Endodermal cell (in vitro differentiated cells): ENCODE data around the gene PMM2. TPM values are rescaled to one million over a fixed set of nuclear protein-coding genes. Genes with fewer than 3 reads are reported as not detected.

ENCODE experiments used
- DNase-seq: peaks from one replicate; pipeline ENCODE4 v3.0.0-alpha.2; 2017
- H3K27ac ChIP-seq: 2 replicates; pipeline ENCODE4 v1.5.1; 2013; ENCODE audit warnings: mild to moderate bottlenecking, low read depth, low read length, moderate library complexity
- H3K27me3 ChIP-seq: 2 replicates; pipeline ENCODE4 v1.6.1; 2013; ENCODE audit warnings: mild to moderate bottlenecking, low read length, moderate library complexity; ENCODE audit not compliant: insufficient read depth, control insufficient read depth, poor library complexity, severe bottlenecking
- H3K36me3 ChIP-seq: 2 replicates; pipeline ENCODE4 v1.7.0; 2013; ENCODE audit warnings: mild to moderate bottlenecking, low read length, moderate library complexity; ENCODE audit not compliant: control insufficient read depth, insufficient read depth
- H3K4me1 ChIP-seq: one replicate; pipeline ENCODE4 v1.7.0; 2013; ENCODE audit warnings: low read length; ENCODE audit not compliant: control insufficient read depth, insufficient read depth
- H3K4me3 ChIP-seq: 2 replicates; pipeline ENCODE4 v1.5.1; 2013; ENCODE audit warnings: mild to moderate bottlenecking, low read length, moderate library complexity
- H3K9ac ChIP-seq: 2 replicates; pipeline ENCODE4 v1.6.1; 2013; ENCODE audit warnings: mild to moderate bottlenecking, low read length, moderate library complexity; ENCODE audit not compliant: poor library complexity, severe bottlenecking; ENCODE audit errors: extremely low read depth
- H3K9me3 ChIP-seq: 2 replicates; pipeline ENCODE4 v1.6.1; 2013; ENCODE audit warnings: mild to moderate bottlenecking, low read length, moderate library complexity; ENCODE audit not compliant: control insufficient read depth
- H3K27ac Mint-ChIP-seq: 2 replicates; pipeline ENCODE4 v1.8.0; 2020; ENCODE audit warnings: mixed read lengths
- H3K27me3 Mint-ChIP-seq: 2 replicates; pipeline ENCODE4 v1.8.0; 2021; ENCODE audit warnings: mild to moderate bottlenecking, mixed read lengths; ENCODE audit not compliant: insufficient read depth
- H3K36me3 Mint-ChIP-seq: 2 replicates; pipeline ENCODE4 v1.8.0; 2020; ENCODE audit warnings: low read depth, mixed read lengths
- H3K4me1 Mint-ChIP-seq: 2 replicates; pipeline ENCODE4 v1.8.0; 2020; ENCODE audit warnings: mixed read lengths
- H3K4me3 Mint-ChIP-seq: 2 replicates; pipeline ENCODE4 v1.8.0; 2020; ENCODE audit warnings: mild to moderate bottlenecking, moderate library complexity, mixed read lengths
- H3K9me3 Mint-ChIP-seq: 2 replicates; pipeline ENCODE4 v1.8.0; 2020; ENCODE audit warnings: mild to moderate bottlenecking, mixed read lengths
- CTCF ChIP-seq: fragments of 200-600 bp; sonication (generic); conservative IDR thresholded peaks from 2 replicates; pipeline ENCODE4 v1.5.0; 2021; ENCODE audit warnings: antibody characterized with exemption, mild to moderate bottlenecking
- WGBS, 2 experiments: methylation state at CpG; one replicate each; pipeline versions ENCODE4 v1.1.5 to v1.1.7; 2013; ENCODE audit warnings: missing lambda C conversion rate in 2 of 2, mixed read lengths in 1 of 2; ENCODE audit not compliant: insufficient coverage in 1 of 2, insufficient read length in 1 of 2; 5-methylcytosine and 5-hydroxymethylcytosine counted together
- total RNA-seq, 2 donors: library from RNA; stranded (reverse); fragmentation: NEBNext Ultra II Directional in 1 of 2; extraction: Animal tissue kit (Norgen Biotek cat#: 25700) in 1 of 2; gene quantifications; 2 replicates in 1 of 2; 3 replicates in 1 of 2; pipeline ENCODE4 v1.2.1, GENCODE V29; 2021

Gene PMM2
- total RNA-seq, 2 donors from 2014 or later: 47.6 to 48.2 TPM

- H3K36me3 ChIP-seq: peaks cover 93% of the 10 kb centered on the region
- no peaks in the 10 kb centered on the region for H3K9me3 Mint-ChIP-seq
- H3K27me3 ChIP-seq: no peaks in the 10 kb centered on the region
- H3K9me3 ChIP-seq: no peaks in the 10 kb centered on the region
- H3K4me1 Mint-ChIP-seq: no peaks in the 10 kb centered on the region
- WGBS, 2 experiments: 91 to 100% methylated on average over 6 to 11 of the region's 11 CpGs
- H3K4me1 ChIP-seq: no peaks in the 10 kb centered on the region
- H3K27me3 Mint-ChIP-seq: no peaks in the 10 kb centered on the region
- no peak overlapping the region for H3K4me3 Mint-ChIP-seq
- H3K36me3 Mint-ChIP-seq: peaks cover 78% of the 10 kb centered on the region
- no peak overlapping the region for H3K27ac Mint-ChIP-seq
- no peak for TF ChIP-seq CTCF
- H3K27ac ChIP-seq: no peak overlapping the region
- H3K9ac ChIP-seq: no peak overlapping the region
- no peak for DNase-seq
- no peak overlapping the region for H3K4me3 ChIP-seq
These were observed 11.1 kb downstream of the PMM2 start for GRCh38 chr16:8808613-8809353.

GRCh38 chr16:8812162-8812843 is 14.7 kb downstream of the PMM2 start:
- Mint-ChIP-seq H3K9me3 (no peaks in the 10 kb centered on the region), H3K27ac (no peak overlapping the region), H3K4me1 (no peaks in the 10 kb centered on the region), H3K36me3 (peaks cover 81% of the 10 kb centered on the region), H3K27me3 (no peaks in the 10 kb centered on the region), H3K4me3 (no peak overlapping the region)
- H3K9me3 ChIP-seq: no peaks in the 10 kb centered on the region
- 86 to 92% methylated on average over 8 to 12 of the region's 12 CpGs for WGBS, 2 experiments
- no peaks in the 10 kb centered on the region for H3K27me3 ChIP-seq
- H3K4me1 ChIP-seq: no peaks in the 10 kb centered on the region
- H3K27ac ChIP-seq: no peak overlapping the region
- DNase-seq: no peak
- H3K4me3 ChIP-seq: no peak overlapping the region
- TF ChIP-seq CTCF: no peak
- no peak overlapping the region for H3K9ac ChIP-seq
- peaks cover 93% of the 10 kb centered on the region for H3K36me3 ChIP-seq

GRCh38 chr16:8814095-8814806 is 16.6 kb downstream of the PMM2 start:
- no peaks in the 10 kb centered on the region for H3K9me3 Mint-ChIP-seq
- no peak overlapping the region for H3K27ac Mint-ChIP-seq
- Histone ChIP-seq H3K9me3 (no peaks in the 10 kb centered on the region), H3K4me3 (no peak overlapping the region), H3K36me3 (peaks cover 87% of the 10 kb centered on the region), H3K9ac (no peak overlapping the region), H3K27me3 (no peaks in the 10 kb centered on the region), H3K4me1 (peaks cover 8% of the 10 kb centered on the region), H3K27ac (no peak overlapping the region)
- no peaks in the 10 kb centered on the region for H3K27me3 Mint-ChIP-seq
- no peak for TF ChIP-seq CTCF
- peaks cover 80% of the 10 kb centered on the region for H3K36me3 Mint-ChIP-seq
- WGBS, 2 experiments: 92 to 93% methylated on average over 11 to 13 of the region's 14 CpGs
- no peak for DNase-seq
- H3K4me1 Mint-ChIP-seq: peaks cover 12% of the 10 kb centered on the region
- H3K4me3 Mint-ChIP-seq: no peak overlapping the region
